Activated T-cell treated with anti-CD3 and anti-CD28 coated beads, Interleukin-2, amount 50 U/mL, for 48 hours (primary cell): ENCODE results near the gene MAP3K3.

Experiments used
- DNase-seq, 2 experiments: peaks; one replicate each; pipeline ENCODE4 v3.0.0-alpha.2; 2020

The MAP3K3 gene

DNA sequence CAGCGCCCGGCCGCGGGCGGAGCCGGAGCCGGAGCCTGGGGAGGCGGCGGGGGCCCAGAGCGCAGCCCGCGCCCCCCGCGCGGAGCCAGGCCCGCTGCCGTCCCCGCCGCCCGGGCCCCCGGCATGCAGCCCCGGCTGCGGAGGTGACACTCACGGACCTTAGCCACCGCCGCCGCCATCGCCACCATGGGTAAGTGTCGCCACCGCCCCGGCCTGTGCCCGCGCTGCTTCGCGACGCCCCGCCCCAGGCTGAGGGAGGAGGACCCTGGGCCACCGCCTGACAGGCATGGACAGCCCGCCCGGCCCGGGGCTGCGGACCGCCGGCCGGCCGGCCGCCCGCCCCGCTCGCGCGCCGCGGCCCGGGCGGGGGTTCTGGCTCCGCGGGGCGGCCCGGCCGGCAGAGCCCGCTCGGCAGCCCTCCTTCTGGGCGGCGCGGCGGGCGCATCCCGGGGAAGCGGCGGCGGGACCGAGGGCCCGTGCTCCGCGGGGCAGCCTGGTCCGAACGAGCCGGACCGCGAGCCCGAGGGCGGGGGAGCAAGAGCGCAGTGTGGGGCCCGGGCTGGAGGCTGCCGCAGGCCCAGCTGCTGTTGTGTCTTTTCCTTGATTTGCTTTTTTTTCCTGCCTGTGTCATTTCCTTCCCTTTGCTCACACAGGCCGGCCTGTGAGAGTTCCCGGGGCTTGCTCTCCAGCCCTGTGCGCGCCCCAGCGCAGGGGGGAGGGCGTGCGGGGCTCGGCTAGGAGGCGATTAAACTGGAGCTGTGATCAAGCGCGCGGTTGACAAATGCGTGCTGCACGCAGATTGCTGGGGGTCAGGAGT, 565 bp downstream of the MAP3K3 start:
- DNase-seq, result peak; percentile 73 to 77

GRCh38 chr17:63623786-63624530, 1.7 kb downstream of the MAP3K3 start:
- no peak for DNase-seq

DNA sequence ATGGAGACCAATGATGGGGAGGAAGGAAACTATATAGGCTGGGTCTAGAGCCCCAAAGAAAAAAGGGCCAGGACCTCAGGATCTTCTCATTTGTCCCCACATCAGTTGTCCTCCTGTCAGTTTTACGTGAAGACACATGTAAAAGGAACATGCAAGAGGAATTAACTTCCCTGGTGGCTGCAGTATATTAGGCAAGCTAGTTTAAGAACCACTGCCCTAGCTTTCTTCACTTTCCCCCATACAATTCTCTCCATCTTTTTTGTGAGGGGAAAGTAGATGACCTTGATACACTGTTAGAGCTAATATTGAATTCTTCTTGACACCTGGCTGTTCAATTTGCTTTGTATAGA, 2.3 kb downstream of the MAP3K3 start:
- DNase-seq, result no peak

DNA sequence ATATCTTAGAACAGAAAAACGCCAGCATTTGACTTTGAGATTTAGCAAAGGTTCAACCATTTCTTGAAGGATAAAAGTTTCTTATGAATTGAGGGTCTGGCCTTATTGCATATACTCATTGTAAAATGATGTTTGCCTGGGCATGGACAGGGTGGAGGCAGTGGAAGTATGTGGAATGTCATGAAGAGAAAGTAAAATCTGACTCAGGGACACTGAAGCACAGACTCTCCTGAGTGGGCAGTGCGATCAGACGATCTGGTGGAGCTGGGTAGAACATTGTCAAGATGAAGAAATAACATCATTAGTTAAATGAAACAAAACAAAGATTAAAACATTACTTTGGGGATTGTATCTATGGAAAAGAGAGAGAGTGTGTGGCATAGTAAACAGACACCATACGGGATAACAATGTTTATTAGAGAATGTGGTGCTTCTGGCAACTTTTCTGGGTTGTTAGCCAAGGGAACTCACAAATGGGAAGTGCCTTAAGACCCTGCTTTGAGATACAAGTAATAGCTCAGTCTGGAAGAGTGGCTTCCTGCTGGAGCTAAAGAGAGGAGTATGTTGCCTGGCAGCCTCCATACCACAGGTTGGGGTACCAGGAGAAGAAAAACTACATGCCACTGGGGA, 4.4 kb downstream of the MAP3K3 start:
- DNase-seq, result no peak

DNA sequence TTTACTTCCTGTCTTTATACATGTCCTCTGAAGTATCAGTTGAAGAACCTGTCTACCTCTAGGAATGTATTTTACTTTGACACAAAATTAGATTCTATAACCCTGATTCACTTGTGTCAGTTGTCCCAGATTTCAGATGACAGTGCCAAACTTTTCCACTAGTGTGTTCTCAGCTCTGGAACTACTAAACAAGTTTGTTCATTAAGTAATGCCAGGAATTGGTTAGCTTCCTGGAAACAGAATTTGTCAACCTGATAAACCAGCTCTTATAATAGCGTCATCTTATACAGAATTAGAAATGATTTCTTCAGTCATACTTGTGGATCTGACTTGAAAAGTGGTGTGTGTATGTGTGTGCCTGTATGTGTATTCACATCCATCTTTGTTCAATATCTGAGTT, 7.4 kb downstream of the MAP3K3 start:
- no peak for DNase-seq

GRCh38 chr17:63631062-63631461, 8.8 kb downstream of the MAP3K3 start:
- no peak for DNase-seq

- no peak for DNase-seq
These were observed 9.4 kb downstream of the MAP3K3 start for GRCh38 chr17:63631626-63632025.

GRCh38 chr17:63633742-63634141, 11.5 kb downstream of the MAP3K3 start:
- no peak for DNase-seq

DNA sequence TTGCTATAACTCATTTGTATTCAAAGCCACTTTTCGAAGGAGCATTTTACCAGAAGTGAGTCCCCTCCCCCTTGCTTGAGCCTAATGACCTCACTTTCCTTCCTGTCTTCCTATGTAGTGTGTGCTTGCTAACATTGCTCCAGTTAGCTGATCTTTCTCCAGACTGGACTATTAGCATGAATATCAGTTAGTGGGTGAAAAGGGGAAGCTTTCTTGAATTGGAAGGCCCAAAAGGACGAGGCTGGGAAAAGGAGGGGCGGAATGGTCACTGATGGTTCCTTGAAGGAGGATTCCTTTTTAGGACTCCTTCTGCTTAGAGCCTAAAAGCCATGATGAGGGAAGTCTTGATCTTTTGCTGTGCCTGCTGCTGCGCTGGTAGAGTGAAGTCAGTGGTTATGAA, 11.9 kb downstream of the MAP3K3 start:
- DNase-seq, result no peak

GRCh38 chr17:63634816-63635215, 12.6 kb downstream of the MAP3K3 start:
- DNase-seq, result no peak

DNA sequence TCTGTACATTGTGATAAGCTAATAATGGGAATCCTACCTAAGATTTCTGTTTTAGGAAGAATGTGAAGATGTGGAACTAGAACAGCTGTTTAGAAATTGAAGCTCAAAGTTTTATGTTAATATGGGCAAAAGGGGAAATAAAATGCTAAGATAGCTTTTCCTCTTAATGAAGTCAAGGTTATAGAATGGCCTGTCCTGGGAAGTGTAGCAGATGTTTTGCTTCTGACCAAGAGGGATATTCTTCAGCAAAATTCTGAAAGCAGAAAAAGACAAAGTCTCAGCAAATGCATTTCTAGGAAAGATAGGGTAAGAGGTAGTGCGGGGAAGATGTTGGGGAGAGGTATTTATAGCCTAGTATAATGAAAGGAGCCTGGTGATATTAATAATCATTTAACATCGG, 13.1 kb downstream of the MAP3K3 start:
- no peak for DNase-seq

DNA sequence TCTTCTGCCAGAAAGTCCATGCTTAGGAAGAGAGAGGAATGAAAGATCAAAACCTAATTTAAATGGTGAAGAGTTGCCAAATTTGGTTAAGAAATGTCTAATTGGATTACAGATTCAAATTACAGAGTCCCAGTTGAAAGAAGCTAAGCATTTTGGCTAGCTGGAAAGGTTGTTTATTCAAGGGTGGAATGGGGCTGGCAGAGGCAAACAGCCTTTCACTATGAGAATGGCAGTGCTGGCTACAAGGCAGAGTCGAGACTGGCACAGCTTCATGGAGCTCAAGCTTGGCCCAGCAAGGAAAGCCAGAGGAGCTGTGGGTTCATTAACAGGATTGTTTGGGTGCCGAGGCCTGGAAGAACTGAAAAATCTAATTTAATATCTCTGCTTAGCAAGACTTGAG, 13.6 kb downstream of the MAP3K3 start:
- DNase-seq, result no peak

- DNase-seq, result no peak
These were observed 16.9 kb downstream of the MAP3K3 start for GRCh38 chr17:63639125-63639524.

DNA sequence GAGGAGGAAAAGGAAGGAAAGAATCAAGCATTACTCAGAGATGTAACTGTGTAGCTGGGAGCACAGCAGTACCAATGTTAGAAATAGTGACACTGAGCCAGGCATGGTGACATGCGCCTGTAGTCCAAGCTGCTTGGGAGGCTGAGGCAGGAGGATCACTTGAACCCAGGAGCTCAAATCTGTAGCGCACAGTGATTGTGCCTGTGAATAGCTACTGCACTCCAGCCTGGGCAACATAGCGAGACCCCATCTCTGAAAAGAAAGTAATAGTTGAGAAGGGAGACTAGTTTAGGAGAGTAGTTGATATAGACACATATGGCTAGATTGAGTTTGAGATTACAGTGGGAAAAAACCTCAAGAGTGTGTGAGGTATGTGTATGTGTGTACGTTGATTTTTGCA, 17.8 kb downstream of the MAP3K3 start:
- no peak for DNase-seq

DNA sequence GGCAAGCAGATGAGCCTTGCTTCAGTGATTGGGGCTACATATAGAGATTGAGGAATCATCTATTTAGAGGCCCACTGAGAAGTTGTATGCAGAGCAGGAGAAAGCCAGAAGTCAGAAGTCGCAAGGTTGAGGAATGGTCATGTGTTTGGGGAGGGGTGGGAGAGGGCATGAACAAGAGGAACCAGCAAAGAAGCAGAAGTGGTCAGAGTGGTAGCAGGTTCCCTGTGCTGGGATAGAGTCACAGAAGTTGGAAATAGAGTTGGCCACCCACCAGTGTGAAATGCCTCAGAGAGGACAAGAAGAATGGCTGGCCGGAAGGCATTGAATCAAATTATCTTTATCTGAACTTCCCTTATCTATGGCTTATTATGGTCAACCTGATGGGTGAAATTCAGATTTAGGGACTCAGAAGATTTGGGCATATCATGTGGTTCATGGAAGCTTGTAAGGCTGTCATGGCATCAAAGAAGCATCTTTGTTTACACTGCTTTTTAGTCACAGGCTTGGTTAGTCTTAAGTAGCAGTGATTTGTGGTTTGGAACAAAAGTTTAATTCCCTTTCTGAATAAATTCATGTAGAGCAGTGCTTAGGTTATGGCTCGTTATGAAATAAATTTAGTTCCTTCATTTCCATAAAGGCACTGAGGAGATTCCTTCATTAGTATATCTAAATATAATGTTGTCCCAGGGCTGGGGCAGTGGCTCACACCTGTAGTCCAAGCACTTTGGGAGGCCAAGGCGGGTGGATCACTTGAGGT, 19.7 kb downstream of the MAP3K3 start:
- DNase-seq, result no peak

GRCh38 chr17:63644846-63645245, 22.6 kb downstream of the MAP3K3 start:
- DNase-seq, result no peak

DNA sequence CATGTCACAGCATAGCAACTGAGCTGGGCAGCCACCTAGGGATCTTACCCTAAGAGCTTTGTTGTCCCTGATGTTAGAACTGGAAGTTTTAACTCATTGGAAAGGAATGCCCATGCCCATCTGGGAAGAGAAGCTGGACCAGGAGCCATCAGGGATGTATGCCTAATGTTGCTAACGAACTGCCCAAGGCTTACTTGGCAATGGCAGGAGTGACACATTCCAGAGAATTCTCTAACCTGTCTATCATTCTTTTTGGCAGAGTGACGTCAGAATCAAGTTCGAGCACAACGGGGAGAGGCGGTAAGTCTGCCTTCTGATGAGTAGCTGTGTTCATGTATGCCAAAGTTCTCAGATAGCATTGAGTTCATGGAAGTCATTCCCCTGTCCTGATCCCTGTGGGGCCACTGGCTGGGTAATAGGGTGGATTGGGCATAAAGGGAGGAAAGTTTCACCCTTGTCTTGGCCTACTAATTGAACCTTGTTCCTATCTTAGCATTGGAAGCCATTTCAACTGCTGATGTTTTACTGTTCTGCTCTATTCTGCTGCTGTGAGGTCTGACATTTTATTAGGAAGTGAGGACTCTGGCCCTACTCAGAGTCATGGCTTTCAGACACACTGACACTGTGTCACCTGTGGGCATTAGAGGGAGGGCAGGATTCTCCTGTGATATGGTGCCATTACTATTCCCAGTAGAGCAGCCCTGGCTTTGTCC, 23.7 kb downstream of the MAP3K3 start:
- no peak for DNase-seq

DNA sequence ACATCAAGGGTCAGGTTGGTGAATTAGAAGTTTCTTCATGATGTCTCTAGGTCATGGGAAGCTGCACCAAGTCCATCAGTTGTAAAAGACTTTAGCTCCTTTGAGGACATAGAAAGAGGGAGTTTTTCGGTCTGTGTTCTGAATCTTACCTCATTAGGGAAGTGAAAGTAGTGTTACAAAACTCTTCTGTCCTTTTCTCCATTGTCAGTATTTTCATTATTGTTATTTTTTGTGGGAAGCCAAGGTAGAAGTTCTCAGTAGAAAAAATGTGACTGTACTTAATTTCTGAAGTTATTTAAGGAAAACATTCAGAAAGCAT, 24.2 kb downstream of the MAP3K3 start:
- DNase-seq, result no peak

GRCh38 chr17:63647065-63647725, 25.0 kb downstream of the MAP3K3 start:
- no peak for DNase-seq

- DNase-seq, result no peak
These were observed 25.7 kb downstream of the MAP3K3 start for GRCh38 chr17:63647936-63648335.

- no peak for DNase-seq
These were observed 27.6 kb downstream of the MAP3K3 start for GRCh38 chr17:63649813-63650212.

GRCh38 chr17:63652106-63652505, 29.9 kb downstream of the MAP3K3 start:
- DNase-seq, result no peak
